ENCODE results near the gene ATP2A3.

The ATP2A3 gene

GRCh38 chr17:3989041-3989886 is 25.0 kb upstream of the ATP2A3 start:
- H3K36me3 ChIP-seq (ENCODE audit: insufficient read depth, low read depth, low read length), result no peaks in the 10 kb centered on the region
- no peaks in the 10 kb centered on the region for H3K27me3 ChIP-seq (ENCODE audit: insufficient read depth, low read length)
- H3K27ac ChIP-seq (ENCODE audit: low read length), result no peak overlapping the region
- no peaks in the 10 kb centered on the region for H3K9me3 ChIP-seq (ENCODE audit: insufficient read depth, low read depth, low read length)
- H3K4me1 ChIP-seq (ENCODE audit: insufficient read depth, low read length), result no peaks in the 10 kb centered on the region
- no peak overlapping the region for H3K9ac ChIP-seq (ENCODE audit: low read depth, low read length)
- H3K4me3 ChIP-seq (ENCODE audit: low read length), result no peak overlapping the region

GRCh38 chr17:3988297-3989040 is 24.2 kb upstream of the ATP2A3 start:
- Histone ChIP-seq H3K9me3 (ENCODE audit: insufficient read depth, low read depth, low read length) (no peaks in the 10 kb centered on the region), H3K36me3 (ENCODE audit: insufficient read depth, low read depth, low read length) (no peaks in the 10 kb centered on the region), H3K27ac (ENCODE audit: low read length) (no peak overlapping the region), H3K4me3 (ENCODE audit: low read length) (no peak overlapping the region), H3K4me1 (ENCODE audit: insufficient read depth, low read length) (no peaks in the 10 kb centered on the region), H3K27me3 (ENCODE audit: insufficient read depth, low read length) (no peaks in the 10 kb centered on the region), H3K9ac (ENCODE audit: low read depth, low read length) (no peak overlapping the region)

GRCh38 chr17:3986939-3987335 is 22.7 kb upstream of the ATP2A3 start:
- Histone ChIP-seq H3K9me3 (ENCODE audit: insufficient read depth, low read depth, low read length) (no peaks in the 10 kb centered on the region), H3K27ac (ENCODE audit: low read length) (no peak overlapping the region), H3K36me3 (ENCODE audit: insufficient read depth, low read depth, low read length) (no peaks in the 10 kb centered on the region), H3K27me3 (ENCODE audit: insufficient read depth, low read length) (no peaks in the 10 kb centered on the region), H3K4me1 (ENCODE audit: insufficient read depth, low read length) (0 out of 2 replicates have a peak, but pooled peaks cover under 1% of the 10 kb centered on the region), H3K9ac (ENCODE audit: low read depth, low read length) (no peak overlapping the region), H3K4me3 (ENCODE audit: low read length) (no peak overlapping the region)

GRCh38 chr17:3986270-3986938 is 22.2 kb upstream of the ATP2A3 start:
- Histone ChIP-seq H3K27ac (ENCODE audit: low read length) (no peak overlapping the region), H3K36me3 (ENCODE audit: insufficient read depth, low read depth, low read length) (no peaks in the 10 kb centered on the region), H3K4me1 (ENCODE audit: insufficient read depth, low read length) (peaks cover 5% of the 10 kb centered on the region; the same call in 1 of the 2 replicates), H3K27me3 (ENCODE audit: insufficient read depth, low read length) (no peaks in the 10 kb centered on the region), H3K9ac (ENCODE audit: low read depth, low read length) (no peak overlapping the region), H3K4me3 (ENCODE audit: low read length) (no peak overlapping the region), H3K9me3 (ENCODE audit: insufficient read depth, low read depth, low read length) (no peaks in the 10 kb centered on the region)

- H3K27ac ChIP-seq (ENCODE audit: low read length), result no peak overlapping the region
- H3K4me3 ChIP-seq (ENCODE audit: low read length), result no peak overlapping the region
- no peaks in the 10 kb centered on the region for H3K9me3 ChIP-seq (ENCODE audit: insufficient read depth, low read depth, low read length)
- H3K4me1 ChIP-seq (ENCODE audit: insufficient read depth, low read length), result peaks cover 9% of the 10 kb centered on the region; the same call in 1 of the 2 replicates
- no peak overlapping the region for H3K9ac ChIP-seq (ENCODE audit: low read depth, low read length)
- no peaks in the 10 kb centered on the region for H3K36me3 ChIP-seq (ENCODE audit: insufficient read depth, low read depth, low read length)
- no peaks in the 10 kb centered on the region for H3K27me3 ChIP-seq (ENCODE audit: insufficient read depth, low read length)
These were observed 21.6 kb upstream of the ATP2A3 start for GRCh38 chr17:3985846-3986245.

- Histone ChIP-seq H3K36me3 (ENCODE audit: insufficient read depth, low read depth, low read length) (no peaks in the 10 kb centered on the region), H3K27me3 (ENCODE audit: insufficient read depth, low read length) (no peaks in the 10 kb centered on the region), H3K4me3 (ENCODE audit: low read length) (no peak overlapping the region), H3K27ac (ENCODE audit: low read length) (no peak overlapping the region), H3K4me1 (ENCODE audit: insufficient read depth, low read length) (peaks cover 9% of the 10 kb centered on the region; the same call in 1 of the 2 replicates), H3K9ac (ENCODE audit: low read depth, low read length) (no peak overlapping the region), H3K9me3 (ENCODE audit: insufficient read depth, low read depth, low read length) (no peaks in the 10 kb centered on the region)
These were observed 19.6 kb upstream of the ATP2A3 start for GRCh38 chr17:3983606-3984484.

- no peaks in the 10 kb centered on the region for H3K27me3 ChIP-seq (ENCODE audit: insufficient read depth, low read length)
- no peak overlapping the region for H3K9ac ChIP-seq (ENCODE audit: low read depth, low read length)
- peaks cover 9% of the 10 kb centered on the region; the same call in 1 of the 2 replicates for H3K4me1 ChIP-seq (ENCODE audit: insufficient read depth, low read length)
- H3K27ac ChIP-seq (ENCODE audit: low read length), result no peak overlapping the region
- H3K9me3 ChIP-seq (ENCODE audit: insufficient read depth, low read depth, low read length), result no peaks in the 10 kb centered on the region
- H3K36me3 ChIP-seq (ENCODE audit: insufficient read depth, low read depth, low read length), result no peaks in the 10 kb centered on the region
- H3K4me3 ChIP-seq (ENCODE audit: low read length), result no peak overlapping the region
These were observed 18.3 kb upstream of the ATP2A3 start for GRCh38 chr17:3982541-3983017.

GRCh38 chr17:3982113-3982512 is 17.9 kb upstream of the ATP2A3 start:
- no peaks in the 10 kb centered on the region for H3K36me3 ChIP-seq (ENCODE audit: insufficient read depth, low read depth, low read length)
- no peak overlapping the region for H3K27ac ChIP-seq (ENCODE audit: low read length)
- H3K9ac ChIP-seq (ENCODE audit: low read depth, low read length), result no peak overlapping the region
- H3K4me3 ChIP-seq (ENCODE audit: low read length), result no peak overlapping the region
- H3K4me1 ChIP-seq (ENCODE audit: insufficient read depth, low read length), result peaks cover 9% of the 10 kb centered on the region; the same call in 1 of the 2 replicates
- no peaks in the 10 kb centered on the region for H3K27me3 ChIP-seq (ENCODE audit: insufficient read depth, low read length)
- no peaks in the 10 kb centered on the region for H3K9me3 ChIP-seq (ENCODE audit: insufficient read depth, low read depth, low read length)

- Histone ChIP-seq H3K9ac (ENCODE audit: low read depth, low read length) (no peak overlapping the region), H3K4me3 (ENCODE audit: low read length) (no peak overlapping the region), H3K4me1 (ENCODE audit: insufficient read depth, low read length) (peaks cover 12% of the 10 kb centered on the region; the same call in 1 of the 2 replicates), H3K27me3 (ENCODE audit: insufficient read depth, low read length) (no peaks in the 10 kb centered on the region), H3K36me3 (ENCODE audit: insufficient read depth, low read depth, low read length) (no peaks in the 10 kb centered on the region), H3K9me3 (ENCODE audit: insufficient read depth, low read depth, low read length) (no peaks in the 10 kb centered on the region), H3K27ac (ENCODE audit: low read length) (no peak overlapping the region)
These were observed 17.2 kb upstream of the ATP2A3 start for GRCh38 chr17:3981455-3981854.

- H3K9ac ChIP-seq (ENCODE audit: low read depth, low read length), result no peak overlapping the region
- no peak overlapping the region for H3K27ac ChIP-seq (ENCODE audit: low read length)
- H3K36me3 ChIP-seq (ENCODE audit: insufficient read depth, low read depth, low read length), result no peaks in the 10 kb centered on the region
- H3K4me3 ChIP-seq (ENCODE audit: low read length), result no peak overlapping the region
- H3K27me3 ChIP-seq (ENCODE audit: insufficient read depth, low read length), result no peaks in the 10 kb centered on the region
- H3K4me1 ChIP-seq (ENCODE audit: insufficient read depth, low read length), result peaks cover 15% of the 10 kb centered on the region; the same call in 1 of the 2 replicates
- H3K9me3 ChIP-seq (ENCODE audit: insufficient read depth, low read depth, low read length), result no peaks in the 10 kb centered on the region
These were observed 16.3 kb upstream of the ATP2A3 start for GRCh38 chr17:3980381-3981014.

Data from iPS-20b (cell line).